Effector CD4-positive, alpha-beta T cell (primary cell): ENCODE data around the gene CCDC92.

Experiments
- DNase-seq: peaks from one replicate; pipeline ENCODE4 v3.0.0-alpha.2; 2020

CCDC92 gene

DNA sequence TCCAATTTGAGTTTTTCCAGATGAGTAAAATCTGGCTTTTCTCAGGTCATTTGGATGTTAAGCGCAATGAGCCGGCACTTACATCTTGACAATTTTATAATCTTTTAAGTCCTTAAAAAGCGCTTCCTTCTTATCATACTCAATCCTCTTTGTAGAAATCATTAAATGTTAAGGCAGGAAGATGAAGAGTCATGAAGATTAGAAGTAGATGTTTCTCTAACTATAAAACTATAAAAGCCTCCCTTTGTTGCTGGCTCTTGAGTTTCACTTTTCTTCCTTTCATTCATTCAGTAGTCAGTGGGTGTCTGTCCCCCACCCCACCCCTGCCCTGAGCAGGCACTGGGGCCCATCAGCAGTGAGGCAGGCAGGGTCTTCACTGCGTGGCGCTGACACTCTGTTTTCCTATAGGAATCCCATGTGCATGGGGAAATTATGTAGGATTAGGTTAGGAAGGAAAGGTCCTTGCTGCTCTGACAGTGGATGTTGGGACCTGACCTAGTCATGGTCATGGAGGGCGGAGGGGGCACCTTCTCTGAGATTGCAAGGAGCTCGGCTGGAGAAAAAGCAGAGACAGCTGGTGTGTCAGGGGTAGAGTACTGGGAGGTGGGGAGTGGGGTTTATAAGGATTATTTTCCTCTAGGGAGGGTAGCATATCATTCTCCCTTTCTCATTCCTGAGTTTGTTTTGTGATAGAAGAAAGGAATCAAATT, 65.8 kb downstream of the CCDC92 start:
- no peak for DNase-seq

DNA sequence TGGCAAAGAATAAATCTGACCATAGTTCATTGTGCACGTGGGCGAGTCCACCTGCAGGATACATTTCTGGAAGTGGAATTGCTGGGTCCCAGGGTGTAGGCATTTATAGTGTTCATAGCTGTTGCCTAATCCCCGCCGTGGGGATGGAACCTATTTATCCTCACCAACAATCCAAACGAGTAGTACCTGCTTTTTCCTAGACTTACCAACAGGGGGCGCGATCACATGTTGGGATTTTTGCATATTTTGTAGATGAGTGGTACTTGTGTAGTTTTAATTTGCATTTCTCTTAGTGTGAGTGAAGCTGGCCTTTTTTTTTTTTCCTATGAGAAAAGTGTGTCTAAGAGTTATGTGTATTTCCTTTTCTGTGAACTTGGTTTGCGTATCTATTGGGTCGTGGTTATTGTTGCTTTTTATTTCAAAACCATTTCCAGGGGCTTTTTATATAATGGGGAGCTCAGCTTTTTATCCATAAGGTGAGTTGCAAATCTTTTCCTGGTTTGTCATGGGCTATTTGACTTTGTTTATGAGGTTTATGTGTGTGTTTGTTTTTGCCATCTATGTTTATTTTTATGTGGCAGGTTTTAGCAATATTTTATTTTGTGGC, 67.2 kb downstream of the CCDC92 start:
- DNase-seq = peak; percentile 59

DNA sequence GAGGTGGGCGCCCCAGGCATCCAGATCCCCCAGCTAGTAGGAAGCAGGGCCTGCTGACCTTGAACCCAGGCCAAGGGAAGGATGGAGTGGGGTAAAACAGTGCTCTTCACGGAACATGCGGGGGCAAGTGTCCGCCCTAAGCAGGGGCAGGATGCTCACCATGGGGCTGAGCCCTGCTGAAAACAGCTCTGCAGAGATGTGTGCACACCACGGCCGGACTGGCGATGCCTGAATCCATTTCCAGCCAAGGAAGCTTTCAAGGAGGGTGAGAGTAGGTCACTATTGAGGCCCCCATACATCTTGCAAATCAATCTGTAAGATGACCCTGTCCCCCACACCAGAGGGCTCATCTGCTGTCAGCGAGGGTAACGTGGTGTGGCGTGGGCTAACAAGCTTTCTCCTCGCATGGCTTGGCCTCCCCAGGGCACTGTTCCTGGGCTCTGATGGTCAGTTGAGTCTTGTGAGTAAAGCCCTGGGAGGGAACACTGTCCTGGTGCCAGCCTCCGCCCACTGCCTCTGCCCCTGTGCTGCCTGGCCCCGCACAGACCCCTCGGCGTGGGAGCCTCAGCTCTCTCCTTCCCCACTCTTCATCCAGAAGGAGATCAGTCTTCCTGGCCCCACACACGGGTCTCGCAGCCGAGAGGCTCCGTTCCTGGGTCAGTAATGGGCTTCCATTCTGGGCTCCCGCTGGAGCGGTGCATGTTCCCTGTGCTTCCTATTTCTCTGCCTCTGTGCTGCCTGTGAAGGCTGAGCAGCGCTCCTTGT, 69.1 kb downstream of the CCDC92 start:
- DNase-seq = no peak

DNA sequence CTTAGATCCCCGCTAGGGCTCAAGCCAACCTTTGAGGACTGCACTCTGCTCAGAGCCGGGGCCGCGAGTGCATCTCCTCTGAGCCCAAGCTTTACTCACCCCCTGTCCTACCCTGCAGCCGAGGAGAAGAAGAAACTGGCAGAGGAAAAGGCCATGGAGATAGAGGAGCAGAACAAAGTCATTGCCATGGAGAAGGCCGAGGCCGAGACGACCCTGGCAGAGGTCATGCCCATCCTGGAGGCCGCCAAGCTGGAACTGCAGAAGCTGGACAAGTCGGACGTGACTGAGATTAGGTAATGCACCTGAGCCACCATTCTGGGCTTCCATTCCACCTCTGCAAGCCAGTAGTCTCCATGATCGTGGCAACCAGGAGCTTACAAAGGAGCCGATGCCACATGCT, 69.8 kb downstream of the CCDC92 start:
- no peak for DNase-seq

DNA sequence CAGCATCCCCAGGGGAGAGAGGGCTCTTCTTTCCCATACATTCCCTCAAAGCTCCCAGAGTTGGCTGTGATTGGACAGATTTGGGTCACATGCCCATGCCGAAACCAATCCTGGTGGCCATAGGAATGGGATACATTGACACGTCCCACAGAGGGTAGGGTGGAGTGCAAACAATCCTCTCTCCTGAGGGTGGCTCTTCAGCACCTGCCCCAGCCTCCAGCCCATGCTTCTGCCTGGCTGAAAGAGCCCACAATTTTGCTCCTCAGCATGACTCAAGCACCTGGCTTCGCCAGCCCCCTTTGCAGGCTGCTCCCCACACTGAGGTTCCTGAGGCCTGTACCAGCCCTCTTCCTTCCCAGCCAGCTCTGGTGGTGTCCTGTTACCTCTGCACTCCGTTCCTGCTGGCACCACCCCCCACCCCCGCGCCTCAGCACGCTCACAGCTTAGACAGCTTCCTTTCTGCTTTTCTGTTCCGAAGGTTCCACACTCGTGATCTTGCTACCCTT, 71.7 kb downstream of the CCDC92 start:
- DNase-seq = no peak

DNA sequence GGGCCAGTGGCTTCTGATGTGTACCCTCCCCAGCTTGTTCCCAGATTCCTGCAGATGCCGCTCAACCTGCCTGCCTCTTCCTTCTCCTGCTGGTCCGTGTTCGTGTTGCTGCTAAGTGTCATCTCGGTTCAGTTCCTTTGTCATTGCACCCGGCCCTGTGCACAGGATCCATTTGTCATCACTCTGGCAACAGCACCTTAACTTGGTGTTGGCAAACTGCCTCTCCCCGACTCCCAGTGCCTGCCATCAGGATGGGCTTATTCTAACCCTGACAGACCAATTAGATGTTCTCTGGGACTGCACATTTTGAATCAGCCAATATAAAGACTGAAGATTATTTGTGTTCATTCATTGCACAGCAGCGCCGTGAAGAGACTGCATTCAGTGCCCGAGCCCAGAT, 73.3 kb downstream of the CCDC92 start:
- no peak for DNase-seq

DNA sequence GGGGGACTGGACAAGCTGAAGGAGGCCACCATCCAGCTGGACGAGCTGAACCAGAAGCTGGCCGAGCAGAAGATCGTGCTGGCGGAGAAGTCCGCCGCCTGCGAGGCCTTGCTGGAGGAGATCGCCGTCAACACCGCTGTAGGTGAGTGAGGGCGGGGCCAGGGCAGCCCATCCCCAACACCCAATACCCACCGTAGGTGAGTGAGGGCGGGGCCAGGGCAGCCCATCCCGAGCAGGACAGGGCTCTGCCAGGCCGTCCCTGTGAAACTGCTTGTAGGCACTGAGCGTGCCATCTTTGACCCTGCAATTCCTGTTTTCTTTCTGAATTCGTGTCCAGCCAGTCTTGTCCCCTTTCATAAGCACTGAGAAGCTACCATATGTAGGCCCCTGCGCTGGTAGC, 74.0 kb downstream of the CCDC92 start:
- DNase-seq = no peak

DNA sequence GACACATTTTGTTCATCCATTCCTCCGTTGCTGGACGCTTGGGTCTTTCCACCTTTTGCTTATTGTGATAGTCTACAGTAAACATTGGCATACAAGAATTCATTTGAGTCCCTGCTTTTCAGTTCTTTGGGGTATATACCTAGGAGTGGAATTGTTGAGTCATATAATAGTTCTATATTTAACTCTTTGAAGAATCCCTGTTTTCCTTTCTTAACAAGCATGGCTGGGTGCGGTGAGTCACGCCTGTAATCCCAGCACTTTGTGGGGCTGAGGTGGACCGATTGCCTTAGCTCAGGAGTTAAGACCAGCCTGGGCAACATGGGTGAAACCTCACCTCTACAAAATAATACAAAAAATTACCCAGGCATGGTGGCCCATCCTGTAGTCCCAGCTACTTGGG, 75.4 kb downstream of the CCDC92 start:
- no peak for DNase-seq

DNA sequence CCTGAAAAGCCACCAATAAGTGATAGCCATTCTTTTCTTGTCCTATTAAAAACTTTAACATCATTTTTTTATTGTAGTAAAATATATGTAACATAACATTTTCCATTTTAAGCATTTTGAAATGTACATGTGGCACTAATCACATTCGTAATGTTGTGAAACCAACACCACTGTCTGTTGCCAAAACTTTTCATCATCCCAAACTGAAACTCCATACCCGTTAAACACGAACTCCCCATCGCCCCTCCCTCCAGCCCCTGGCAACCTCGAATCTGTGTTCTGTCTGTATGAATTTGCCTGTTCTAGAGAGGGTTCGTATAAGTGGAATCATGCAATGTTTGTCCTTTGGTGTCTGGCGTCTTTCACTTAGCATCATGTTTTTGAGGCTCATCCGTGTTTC, 75.9 kb downstream of the CCDC92 start:
- no peak for DNase-seq

DNA sequence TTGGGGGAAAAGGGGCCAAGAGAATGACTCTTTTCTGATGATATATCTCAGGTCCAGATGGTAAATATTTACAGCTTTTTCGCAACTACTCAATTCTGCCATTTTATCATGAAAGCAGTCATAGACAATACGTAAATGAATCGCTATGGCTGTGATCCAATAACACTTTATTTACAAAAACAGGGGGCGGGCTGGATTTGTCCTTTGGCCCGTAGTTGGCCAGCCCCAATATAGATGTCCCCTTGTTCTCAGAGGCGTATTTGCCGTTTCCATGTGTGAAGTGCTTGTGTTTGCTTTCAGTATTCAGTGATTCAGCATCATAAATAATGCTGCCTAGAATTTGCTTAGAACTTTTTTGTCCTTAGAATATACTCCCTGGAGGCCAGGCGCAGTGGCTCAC, 77.2 kb downstream of the CCDC92 start:
- no peak for DNase-seq

DNA sequence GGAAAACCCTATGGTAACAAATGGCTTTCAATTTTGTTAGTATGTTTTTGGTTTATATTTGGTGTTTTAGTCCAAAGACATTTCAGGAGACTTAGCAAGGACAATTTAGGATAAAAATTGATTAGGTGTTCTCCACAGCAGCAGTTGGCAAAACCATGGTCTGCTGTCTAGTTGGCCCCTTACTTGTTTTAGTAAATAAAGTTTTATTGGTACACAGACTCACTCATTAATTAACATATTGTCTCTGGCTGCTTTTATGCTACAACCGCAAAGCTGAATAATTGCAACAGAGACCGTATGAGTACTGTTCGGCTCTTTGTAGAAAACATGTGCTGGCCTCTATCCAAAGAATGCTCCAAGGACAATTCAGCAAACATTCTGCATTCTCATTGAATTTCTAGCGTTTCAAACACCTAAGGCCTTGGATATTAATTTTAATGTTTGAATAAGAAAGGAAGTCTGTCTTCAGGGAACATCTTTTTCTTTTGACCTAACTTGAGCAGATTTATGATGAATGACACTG, 77.7 kb downstream of the CCDC92 start:
- no peak for DNase-seq

DNA sequence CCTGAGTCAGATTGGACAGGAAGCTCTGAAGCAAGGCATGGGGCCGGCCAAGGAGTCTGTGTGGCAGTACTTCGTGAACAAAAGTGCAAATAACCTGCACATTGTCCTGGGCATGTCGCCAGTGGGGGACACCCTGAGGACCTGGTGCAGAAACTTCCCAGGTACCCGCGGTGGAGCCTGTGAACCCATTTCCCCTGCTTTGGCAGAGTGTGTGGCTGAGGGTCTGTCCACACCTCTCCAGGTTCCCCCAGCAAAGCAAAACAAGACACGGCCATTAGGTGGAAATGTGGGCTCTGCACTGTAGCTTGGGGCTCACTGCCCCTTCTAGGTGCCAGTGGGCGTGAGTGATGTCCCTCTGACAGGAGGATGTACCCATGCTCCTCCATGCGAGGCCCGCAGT, 79.4 kb downstream of the CCDC92 start:
- DNase-seq = no peak

DNA sequence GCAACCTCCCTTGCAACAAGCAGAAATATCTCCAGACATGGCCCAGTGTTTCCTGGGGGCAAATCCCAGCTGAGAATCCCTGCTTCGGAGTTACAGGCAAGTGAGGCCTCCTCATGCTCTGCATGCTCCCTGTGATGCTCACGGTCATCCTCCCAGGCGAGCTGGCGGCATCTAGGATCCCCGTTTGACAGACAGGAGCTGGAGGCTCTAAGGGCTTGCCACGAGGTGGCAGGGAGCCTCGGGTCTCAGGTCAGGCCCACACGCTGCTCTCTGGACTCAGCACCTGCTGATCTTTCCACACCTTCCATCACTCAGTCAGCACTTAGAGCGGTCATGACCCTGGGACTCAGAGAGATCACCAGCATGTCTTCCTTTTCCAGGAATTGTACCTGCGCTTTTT, 79.8 kb downstream of the CCDC92 start:
- no peak for DNase-seq

DNA sequence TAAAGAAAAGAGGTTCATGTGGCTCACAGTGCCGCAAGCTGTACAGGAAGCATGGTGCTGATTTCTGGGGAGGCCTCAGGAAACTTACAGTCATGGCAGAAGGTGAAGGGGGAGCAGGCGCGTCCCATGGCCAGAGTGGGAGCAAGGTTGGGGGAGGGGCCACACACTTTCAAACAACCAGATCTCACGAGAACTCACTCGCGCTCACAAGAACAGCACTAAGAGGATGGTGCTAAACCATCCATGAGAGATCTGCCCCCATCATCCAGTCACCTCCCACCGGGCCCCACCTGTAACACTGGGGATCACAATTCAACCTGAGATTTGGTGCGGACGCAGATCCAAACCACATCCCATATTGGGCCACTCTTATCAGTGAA, 80.5 kb downstream of the CCDC92 start:
- no peak for DNase-seq

DNA sequence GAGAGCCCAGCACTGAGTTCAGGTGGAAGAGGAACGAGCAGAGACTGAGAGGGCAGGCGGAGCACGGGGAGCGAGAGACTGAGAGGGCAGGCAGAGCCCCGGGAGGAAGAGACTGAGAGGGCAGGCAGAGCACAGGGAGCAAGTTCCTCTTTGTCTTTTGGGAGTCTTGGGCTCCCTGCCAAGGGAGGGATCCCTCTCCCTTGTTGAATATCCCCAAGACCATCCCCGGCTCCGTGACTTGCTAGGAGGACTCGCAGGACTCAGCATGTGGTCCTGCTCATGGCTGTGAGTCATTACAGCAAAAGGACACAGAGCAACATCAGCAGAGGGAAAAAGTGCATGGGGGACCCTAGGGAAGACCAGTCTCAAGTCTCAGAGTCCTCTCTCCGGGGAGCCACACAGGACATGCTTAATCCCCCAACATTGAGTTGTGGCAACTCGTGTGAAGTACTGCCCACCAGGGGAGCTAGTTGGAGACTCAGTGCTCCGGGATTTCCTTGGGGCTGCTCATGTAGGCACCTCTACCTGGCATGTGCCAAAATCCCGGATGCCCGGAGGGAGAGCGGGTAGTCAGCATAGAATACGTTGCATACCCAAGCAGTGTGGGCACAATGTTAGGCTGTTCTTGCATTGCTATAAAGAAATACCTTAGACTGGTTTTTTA, 81.0 kb downstream of the CCDC92 start:
- no peak for DNase-seq

DNA sequence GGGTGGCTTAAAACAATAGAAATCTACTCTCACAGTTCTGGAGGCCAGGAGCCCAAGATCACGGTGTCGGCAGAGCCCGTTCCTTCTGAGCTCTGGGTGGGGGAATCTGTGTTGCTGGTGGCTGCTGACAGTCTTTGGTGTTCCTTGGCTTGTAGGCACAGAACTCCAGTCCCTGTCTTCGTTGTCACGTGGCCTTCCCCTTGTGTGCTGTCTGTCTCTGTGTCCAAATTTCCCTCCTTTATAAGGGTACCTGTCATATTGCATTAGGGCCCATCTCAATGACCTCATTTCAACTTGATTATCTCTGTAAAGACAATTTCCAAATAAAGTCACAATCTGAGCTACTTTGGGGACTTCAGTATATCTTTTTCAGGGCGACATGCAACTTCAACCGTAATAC, 81.6 kb downstream of the CCDC92 start:
- no peak for DNase-seq

DNA sequence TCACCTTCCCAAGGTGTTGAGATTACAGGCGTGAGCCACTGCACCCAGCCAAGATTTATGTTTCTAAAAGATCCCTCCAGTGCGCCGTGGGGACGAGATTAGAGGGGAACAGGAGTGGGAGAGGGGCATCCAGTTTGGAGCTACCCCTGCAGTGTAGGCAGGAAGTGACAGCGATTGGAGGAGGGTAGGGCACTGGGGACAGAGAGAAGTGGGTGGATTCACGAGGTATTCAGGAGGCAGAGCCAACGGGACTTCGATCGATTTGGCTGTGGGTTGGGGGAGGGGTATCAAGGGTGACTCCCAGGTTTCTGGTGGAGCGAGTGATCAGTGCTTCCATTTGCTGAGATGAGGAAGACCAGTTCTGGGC, 82.1 kb downstream of the CCDC92 start:
- DNase-seq = no peak

DNA sequence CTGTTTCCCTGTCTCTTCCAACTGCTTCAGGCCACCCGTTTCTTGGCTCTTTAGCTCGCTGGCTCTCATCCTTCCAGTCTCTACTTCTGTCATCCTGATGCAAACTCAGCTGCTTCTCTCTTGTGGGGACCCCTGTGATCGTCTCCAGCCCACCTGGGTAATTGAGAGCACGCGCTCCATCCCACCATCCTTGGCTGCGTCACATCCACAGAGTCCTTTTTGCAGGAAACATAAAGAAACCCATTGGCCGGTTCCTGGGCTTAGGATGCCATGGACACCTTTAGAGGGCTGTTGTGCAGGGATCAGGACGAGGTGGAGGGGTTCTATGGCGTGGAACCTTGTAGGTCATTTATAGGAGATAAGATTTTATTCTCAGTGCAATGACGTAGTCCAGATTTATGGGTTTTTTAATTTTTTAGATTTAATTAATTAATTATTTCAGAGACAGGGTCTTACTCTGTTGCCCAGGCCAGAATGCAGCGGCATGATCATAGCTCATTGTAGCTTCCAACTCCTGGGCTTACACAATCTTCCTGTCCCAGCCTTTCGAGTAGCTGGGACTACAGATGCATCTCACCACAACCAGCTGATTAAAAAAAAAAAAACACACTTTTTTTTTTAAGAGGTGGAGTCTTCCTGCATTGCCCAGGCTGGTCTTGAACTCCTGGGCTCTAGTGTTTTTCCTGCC, 82.6 kb downstream of the CCDC92 start:
- DNase-seq = no peak

DNA sequence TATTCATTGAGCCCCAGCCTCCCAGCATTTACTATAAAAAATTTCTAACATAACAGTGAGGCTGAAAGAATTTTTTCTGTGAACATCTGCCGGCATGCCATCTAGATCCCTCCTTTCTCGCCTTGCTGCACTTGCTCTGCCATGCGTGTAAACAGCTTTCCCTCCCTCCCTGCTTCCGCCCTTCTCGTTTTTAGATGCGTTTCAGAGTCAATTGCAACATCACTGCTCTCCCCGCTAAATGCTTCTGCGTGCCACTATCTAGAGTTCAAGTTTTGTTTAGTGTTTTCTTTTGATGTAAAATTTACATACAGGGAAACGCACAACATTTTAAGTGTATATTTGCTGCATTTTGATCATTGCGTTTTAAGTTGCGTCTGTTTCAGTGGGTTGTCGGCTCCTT, 83.6 kb downstream of the CCDC92 start:
- no peak for DNase-seq

DNA sequence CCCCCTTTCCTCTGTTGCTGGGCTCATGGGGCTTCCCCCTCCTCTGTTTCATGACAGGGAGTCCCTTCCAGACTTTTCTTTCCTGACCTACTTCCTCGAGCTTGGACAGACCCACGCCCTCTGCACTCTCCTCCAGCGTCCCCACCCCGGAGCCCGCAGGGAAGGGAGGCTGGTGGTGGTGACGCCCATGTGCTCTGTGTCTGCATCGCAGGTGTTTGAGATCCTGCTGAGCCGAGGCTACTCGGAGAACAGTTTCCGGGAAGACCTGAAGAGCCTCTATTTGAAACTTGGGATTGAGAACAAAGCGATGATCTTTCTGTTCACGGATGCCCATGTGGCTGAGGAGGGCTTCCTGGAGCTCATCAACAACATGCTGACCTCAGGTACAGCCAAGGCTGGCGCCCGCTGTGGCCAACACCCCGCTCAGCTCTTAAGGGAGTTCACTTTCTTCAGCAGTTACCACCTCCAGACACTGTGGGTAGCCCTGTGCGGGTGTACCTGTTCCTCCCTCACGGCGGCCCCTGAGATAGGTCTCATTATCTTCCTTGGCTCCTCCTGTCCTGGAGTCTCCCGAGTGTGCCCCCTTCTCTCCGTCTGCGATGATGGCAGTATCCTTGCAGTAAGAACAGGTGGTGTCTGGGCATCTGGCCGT, 85.6 kb downstream of the CCDC92 start:
- no peak for DNase-seq

DNA sequence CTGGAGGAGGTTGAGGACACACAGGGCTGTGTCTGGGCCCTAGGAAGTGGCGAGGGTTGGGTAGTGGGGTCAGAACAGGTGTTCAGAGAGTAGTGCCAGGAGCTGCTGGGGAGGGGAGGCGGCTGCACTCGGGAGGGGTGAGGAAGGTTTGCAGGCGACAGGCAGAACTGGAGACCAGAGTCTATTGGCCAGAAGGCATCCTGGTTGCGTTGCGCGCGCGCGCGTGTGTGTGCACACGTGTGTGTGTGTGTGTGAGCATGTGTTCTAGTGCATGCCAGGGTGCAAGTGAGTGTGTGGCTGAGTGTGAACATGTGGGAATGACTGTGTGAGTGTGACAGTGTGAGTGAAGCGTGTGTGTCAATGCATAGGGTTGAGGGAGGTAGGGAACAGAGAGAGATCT, 86.4 kb downstream of the CCDC92 start:
- DNase-seq = no peak
